Adipocyte (in vitro differentiated cells): ENCODE results near the gene ZNF222.
A peak's percentile ranks its signal among the peaks of the same experiment; 100 is the strongest.

ENCODE experiments used
- DNase-seq: peaks from one replicate; pipeline ENCODE4 v3.0.0-alpha.2; 2015; ENCODE audit warnings: low read depth
- H3K27me3 ChIP-seq: replicated peaks from 2 replicates; pipeline ENCODE4 v1.7.0; 2013; ENCODE audit warnings: mild to moderate bottlenecking, low read length, moderate library complexity; ENCODE audit not compliant: control insufficient read depth, insufficient read depth
- H3K36me3 ChIP-seq: 2 replicates; pipeline ENCODE4 v1.7.0; 2013; ENCODE audit warnings: low read length, mild to moderate bottlenecking, moderate library complexity; ENCODE audit not compliant: control insufficient read depth, insufficient read depth, severe bottlenecking
- H3K4me1 ChIP-seq: 2 replicates; pipeline ENCODE4 v1.7.0; 2013; ENCODE audit warnings: mild to moderate bottlenecking, low read length, moderate library complexity; ENCODE audit not compliant: control insufficient read depth, insufficient read depth
- H3K4me3 ChIP-seq: 2 replicates; pipeline ENCODE4 v1.7.0; 2013; ENCODE audit warnings: mild to moderate bottlenecking, low read length, moderate library complexity
- H3K9ac ChIP-seq: 2 replicates; pipeline ENCODE4 v1.7.0; 2013; ENCODE audit warnings: mild to moderate bottlenecking, low read length, moderate library complexity
- H3K9me3 ChIP-seq: 2 replicates; pipeline ENCODE4 v1.7.0; 2013; ENCODE audit warnings: mild to moderate bottlenecking, low read length, moderate library complexity; ENCODE audit not compliant: control insufficient read depth

Gene ZNF222

DNA sequence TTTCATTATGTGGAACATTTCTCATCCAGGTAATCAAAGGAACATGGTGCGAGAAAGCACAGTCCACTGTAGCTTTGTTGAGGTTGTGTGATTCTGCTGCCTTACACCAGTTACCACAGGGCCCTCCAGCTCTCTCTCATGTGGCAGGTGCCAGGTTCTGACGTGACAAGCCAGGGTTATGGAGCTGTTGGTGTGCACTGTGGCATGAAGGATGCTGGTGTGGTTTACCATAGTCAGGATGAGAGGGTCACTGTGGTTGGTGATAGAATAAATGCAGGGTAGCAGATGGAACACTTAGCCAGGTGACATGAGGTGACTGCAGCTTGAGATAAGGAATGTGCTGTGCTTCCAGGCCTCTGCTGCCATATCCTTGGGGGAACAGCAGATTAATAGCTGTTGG, 34.0 kb downstream of the ZNF222 start:
- H3K36me3 ChIP-seq = peaks cover 69% of the 10 kb centered on the region

GRCh38 chr19:44061038-44061437, 35.9 kb downstream of the ZNF222 start:
- no peaks in the 10 kb centered on the region for H3K4me1 ChIP-seq
- DNase-seq = no peak
- H3K36me3 ChIP-seq = peaks cover 81% of the 10 kb centered on the region
- peaks cover 15% of the 10 kb centered on the region for H3K9me3 ChIP-seq
- H3K4me3 ChIP-seq = no peak overlapping the region
- H3K27me3 ChIP-seq = no peaks in the 10 kb centered on the region
- no peak overlapping the region for H3K9ac ChIP-seq

More for the DNA sequence above, 34.0 kb downstream of the ZNF222 start:
- H3K27me3 ChIP-seq = no peaks in the 10 kb centered on the region
- no peak for DNase-seq
- H3K9me3 ChIP-seq = peaks cover 5% of the 10 kb centered on the region
- H3K4me3 ChIP-seq = no peak overlapping the region
- H3K9ac ChIP-seq = no peak overlapping the region
- no peaks in the 10 kb centered on the region for H3K4me1 ChIP-seq

DNA sequence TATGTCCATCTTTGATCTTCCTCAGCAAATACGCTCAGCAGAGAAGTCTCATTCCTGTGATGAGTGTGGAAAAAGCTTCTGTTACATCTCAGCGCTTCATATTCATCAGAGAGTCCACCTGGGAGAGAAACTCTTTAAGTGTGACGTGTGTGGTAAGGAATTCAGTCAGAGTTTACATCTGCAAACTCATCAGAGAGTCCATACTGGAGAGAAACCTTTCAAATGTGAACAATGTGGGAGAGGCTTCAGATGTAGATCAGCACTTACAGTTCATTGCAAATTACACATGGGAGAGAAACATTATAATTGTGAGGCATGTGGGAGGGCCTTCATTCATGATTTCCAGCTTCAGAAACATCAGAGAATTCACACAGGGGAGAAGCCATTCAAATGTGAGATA, 41.1 kb downstream of the ZNF222 start:
- H3K27me3 ChIP-seq = no peaks in the 10 kb centered on the region
- peaks cover 71% of the 10 kb centered on the region for H3K36me3 ChIP-seq
- peak overlapping the region; percentile 64 for H3K4me3 ChIP-seq
- H3K4me1 ChIP-seq = peaks cover 2% of the 10 kb centered on the region
- no peak overlapping the region for H3K9ac ChIP-seq
- DNase-seq = no peak
- H3K9me3 ChIP-seq = peaks cover 45% of the 10 kb centered on the region

GRCh38 chr19:44069415-44069814, 44.2 kb downstream of the ZNF222 start:
- peaks cover 39% of the 10 kb centered on the region for H3K36me3 ChIP-seq

GRCh38 chr19:44071824-44072542, 46.8 kb downstream of the ZNF222 start, which contains the start of gene ZNF284:
Gene ZNF284, plus strand, starts transcription at chr19:44072159. Its CDS starts 4,231 bp downstream, at chr19:44076390.
- peak; percentile 96 for DNase-seq
- H3K36me3 ChIP-seq = peaks cover 15% of the 10 kb centered on the region
- peak within 1 kb of the TSS; percentile 82 for H3K9ac ChIP-seq
- peak within 1 kb of the TSS; percentile 90 for H3K4me3 ChIP-seq
- peaks cover 20% of the 10 kb centered on the region for H3K9me3 ChIP-seq
- no peaks in the 10 kb centered on the region for H3K27me3 ChIP-seq
- H3K4me1 ChIP-seq = peaks cover 11% of the 10 kb centered on the region

More at GRCh38 chr19:44069415-44069814, 44.2 kb downstream of the ZNF222 start:
- no peak for DNase-seq
- no peak overlapping the region for H3K4me3 ChIP-seq
- H3K9ac ChIP-seq = no peak overlapping the region
- peaks cover 11% of the 10 kb centered on the region for H3K4me1 ChIP-seq
- no peaks in the 10 kb centered on the region for H3K27me3 ChIP-seq
- peaks cover 45% of the 10 kb centered on the region for H3K9me3 ChIP-seq

GRCh38 chr19:44072543-44073401, 47.6 kb downstream of the ZNF222 start:
- peaks cover 12% of the 10 kb centered on the region for H3K9me3 ChIP-seq
- H3K27me3 ChIP-seq = no peaks in the 10 kb centered on the region
- H3K4me1 ChIP-seq = peaks cover 11% of the 10 kb centered on the region
- peak overlapping the region; percentile 82 for H3K9ac ChIP-seq
- H3K4me3 ChIP-seq = peak overlapping the region; percentile 90
- H3K36me3 ChIP-seq = peaks cover 9% of the 10 kb centered on the region
- DNase-seq = peak; percentile 38

- Histone ChIP-seq H3K4me1 (peaks cover 9% of the 10 kb centered on the region), H3K27me3 (no peaks in the 10 kb centered on the region), H3K36me3 (peaks cover 21% of the 10 kb centered on the region), H3K4me3 (no peak overlapping the region), H3K9ac (no peak overlapping the region), H3K9me3 (no peaks in the 10 kb centered on the region)
- DNase-seq = no peak
Measured at GRCh38 chr19:44076325-44076724, 51.1 kb downstream of the ZNF222 start.
